H1 (cell line): Measurements from ENCODE around the gene DCDC2. TPM values are rescaled to one million over a fixed set of nuclear protein-coding genes. Genes with fewer than 3 reads are reported as not detected.

Source experiments
- CTCF ChIA-PET: fragments of 300-600 bp; sonication (Branson Sonifier 250); formaldehyde crosslinking; loops from one replicate; lab custom pipeline; 2021; ENCODE audit not compliant: partially characterized antibody; lab: Charles Lee
- POLR2A ChIA-PET: fragments of 300-600 bp; sonication (Branson Sonifier 250); formaldehyde crosslinking; loops from one replicate; lab custom pipeline; 2021; ENCODE audit warnings: inconsistent platforms; ENCODE audit not compliant: partially characterized antibody; lab: Charles Lee
- DNase-seq, 2 experiments: peaks; one replicate each; pipeline versions ENCODE4 v3.0.0 to v3.0.0-alpha.2; 2010 to 2022; ENCODE audit warnings: low spot score in 2 of 2, low read depth in 1 of 2, mixed read lengths in 1 of 2
- FAIRE-seq: peaks from 2 replicates; lab custom pipeline; 2011; peaks lifted over from hg19 to GRCh38; lab: Jason Lieb, UNC
- H2AFZ ChIP-seq: 2 replicates; pipeline ENCODE4 v1.8.1; 2012; ENCODE audit warnings: low read length, inconsistent platforms
- H2AK5ac ChIP-seq: 2 replicates; pipeline ENCODE4 v1.6.1; 2013; ENCODE audit warnings: low read depth, low read length
- H2BK120ac ChIP-seq: replicated peaks from 2 replicates; pipeline ENCODE3; 2013; ENCODE audit warnings: low read depth, low read length, inconsistent platforms
- H2BK12ac ChIP-seq: 2 replicates; pipeline ENCODE4 v1.6.1; 2013; ENCODE audit warnings: low read depth, low read length
- H2BK15ac ChIP-seq: 2 replicates; pipeline ENCODE4 v1.6.1; 2013; ENCODE audit warnings: low read length
- H2BK20ac ChIP-seq: 2 replicates; pipeline ENCODE4 v1.6.1; 2013; ENCODE audit warnings: low read length
- H2BK5ac ChIP-seq: 2 replicates; pipeline ENCODE4 v1.6.1; 2013; ENCODE audit warnings: low read depth, low read length
- H3K14ac ChIP-seq: 2 replicates; pipeline ENCODE4 v1.6.1; 2013; ENCODE audit warnings: inconsistent platforms; ENCODE audit not compliant: insufficient read length
- H3K18ac ChIP-seq: 2 replicates; pipeline ENCODE4 v1.6.1; 2013; ENCODE audit warnings: low read length; ENCODE audit errors: extremely low read depth
- H3K23ac ChIP-seq: 2 replicates; pipeline ENCODE4 v1.6.1; 2013; ENCODE audit warnings: inconsistent platforms; ENCODE audit not compliant: insufficient read length
- H3K23me2 ChIP-seq: 2 replicates; pipeline ENCODE4 v1.6.1; 2013; ENCODE audit warnings: low read depth, low read length
- H3K27ac ChIP-seq: 2 replicates; pipeline ENCODE4 v1.6.1; 2011; ENCODE audit warnings: low read depth, low read length, inconsistent platforms
- H3K27me3 ChIP-seq, 4 experiments: replicated peaks in 1 of 4; 1 replicate in 1 of 4; 2 replicates in 3 of 4; pipeline versions ENCODE4 v1.6.1 to v1.8.1; 2011 to 2013; ENCODE audit warnings: low read length in 3 of 4, mild to moderate bottlenecking in 3 of 4, inconsistent platforms in 2 of 4, mixed read lengths in 2 of 4, moderate library complexity in 1 of 4; ENCODE audit not compliant: control insufficient read depth in 3 of 4, insufficient read depth in 3 of 4; ENCODE audit errors: extremely low read depth in 1 of 4
- H3K36me3 ChIP-seq, 4 experiments: 2 replicates each; pipeline versions ENCODE4 v1.6.1 to v1.8.1; 2011 to 2013; ENCODE audit warnings: mild to moderate bottlenecking in 4 of 4, low read length in 3 of 4, moderate library complexity in 2 of 4, control low read depth in 1 of 4, inconsistent platforms in 1 of 4; ENCODE audit not compliant: insufficient read depth in 4 of 4, control insufficient read depth in 2 of 4
- H3K4ac ChIP-seq: replicated peaks from 2 replicates; pipeline ENCODE3; 2013; ENCODE audit warnings: low read length, low read depth, mixed read lengths, inconsistent platforms; ENCODE audit not compliant: insufficient read length
- H3K4me1 ChIP-seq, 4 experiments: replicated peaks in 1 of 4; 1 replicate in 1 of 4; 2 replicates in 3 of 4; pipeline versions ENCODE4 v1.6.1 to v1.8.1; 2011 to 2013; ENCODE audit warnings: low read length in 3 of 4, inconsistent platforms in 2 of 4, mixed read lengths in 1 of 4; ENCODE audit not compliant: insufficient read depth in 4 of 4, control insufficient read depth in 3 of 4
- H3K4me2 ChIP-seq, 2 experiments: 2 replicates each; pipeline versions ENCODE4 v1.6.1 to v1.8.1; 2011 to 2013; ENCODE audit warnings: low read depth in 2 of 2, low read length in 2 of 2, control low read depth in 1 of 2, inconsistent platforms in 1 of 2, mild to moderate bottlenecking in 1 of 2; ENCODE audit not compliant: insufficient read depth in 1 of 2
- H3K4me3 ChIP-seq, 4 experiments: fragments of 200-600, 300-600 bp in 1 of 4; sonication (generic), shearing (Covaris generic), sonication (Bioruptor Twin) in 1 of 4; 2 replicates each; pipeline versions ENCODE4 v1.5.1 to v1.8.1; 2011 to 2016; ENCODE audit warnings: low read length in 4 of 4, low read depth in 3 of 4, control low read depth in 2 of 4, inconsistent platforms in 2 of 4, mild to moderate bottlenecking in 2 of 4, mixed read lengths in 1 of 4, moderate library complexity in 1 of 4; ENCODE audit not compliant: insufficient read depth in 2 of 4; ENCODE audit errors: extremely low read depth in 1 of 4
- H3K56ac ChIP-seq: replicated peaks from 2 replicates; pipeline ENCODE3; 2013; ENCODE audit warnings: low read depth, mild to moderate bottlenecking, mixed read lengths, low read length, inconsistent platforms; ENCODE audit not compliant: insufficient read length
- H3K79me1 ChIP-seq: 2 replicates; pipeline ENCODE4 v1.6.1; 2013; ENCODE audit warnings: low read depth, low read length, control low read depth
- H3K79me2 ChIP-seq, 2 experiments: 2 replicates each; pipeline versions ENCODE4 v1.6.1 to v1.8.1; 2012 to 2013; ENCODE audit warnings: low read length in 2 of 2, mild to moderate bottlenecking in 2 of 2, inconsistent platforms in 1 of 2; ENCODE audit not compliant: insufficient read depth in 2 of 2, control insufficient read depth in 1 of 2
- H3K9ac ChIP-seq, 4 experiments: replicated peaks in 1 of 4; 1 replicate in 1 of 4; 2 replicates in 3 of 4; pipeline versions ENCODE4 v1.6.1 to v1.8.1; 2011 to 2013; ENCODE audit warnings: low read depth in 3 of 4, low read length in 3 of 4, control low read depth in 2 of 4, mild to moderate bottlenecking in 2 of 4, moderate library complexity in 2 of 4, inconsistent platforms in 1 of 4; ENCODE audit errors: extremely low read depth in 1 of 4
- H3K9me3 ChIP-seq, 2 experiments: 2 replicates each; pipeline versions ENCODE4 v1.6.1 to v1.8.1; 2012 to 2013; ENCODE audit warnings: mild to moderate bottlenecking in 2 of 2, moderate library complexity in 2 of 2, control low read depth in 1 of 2, inconsistent platforms in 1 of 2, low read depth in 1 of 2, low read length in 1 of 2, mixed read lengths in 1 of 2; ENCODE audit not compliant: insufficient read depth in 2 of 2
- H4K20me1 ChIP-seq, 2 experiments: replicated peaks in 1 of 2; 2 replicates each; pipeline versions ENCODE3 to v1.8.1; 2011 to 2013; ENCODE audit warnings: inconsistent platforms in 2 of 2, low read length in 2 of 2, mild to moderate bottlenecking in 1 of 2; ENCODE audit not compliant: insufficient read depth in 2 of 2, control insufficient read depth in 1 of 2
- H4K5ac ChIP-seq: 2 replicates; pipeline ENCODE4 v1.6.1; 2013; ENCODE audit warnings: low read length, low read depth, mixed read lengths, inconsistent platforms; ENCODE audit not compliant: insufficient read length
- H4K8ac ChIP-seq: 2 replicates; pipeline ENCODE4 v1.8.0; 2013; ENCODE audit warnings: mild to moderate bottlenecking, moderate library complexity, low read length, inconsistent platforms; ENCODE audit not compliant: insufficient read depth; ENCODE audit errors: extremely low read depth
- H4K91ac ChIP-seq: replicated peaks from 2 replicates; pipeline ENCODE3; 2013; ENCODE audit warnings: low read length, mixed read lengths, inconsistent platforms; ENCODE audit not compliant: insufficient read length
- ASH2L ChIP-seq: fragments of 200-600, 300-600 bp; sonication (generic); IDR thresholded peaks from one replicate; pipeline ENCODE4 v1.7.1; 2017; ENCODE audit warnings: low read length
- EZH2 ChIP-seq: fragments of 200-600 bp; sonication (generic); IDR thresholded peaks from 2 replicates; pipeline ENCODE4 v1.7.1; 2012; ENCODE audit warnings: low read depth, mild to moderate bottlenecking, moderate library complexity, low read length, inconsistent platforms; ENCODE audit not compliant: severe bottlenecking
- KDM4A ChIP-seq: IDR thresholded peaks from one replicate; pipeline ENCODE4 v1.7.1; 2012; ENCODE audit warnings: low read depth, mild to moderate bottlenecking, moderate library complexity, low read length, inconsistent platforms; ENCODE audit not compliant: severe bottlenecking
- RFX5 ChIP-seq: IDR thresholded peaks from 2 replicates; pipeline ENCODE4 v1.6.1; 2011; ENCODE audit warnings: low read depth, low read length, improper control_type of control experiment, borderline replicate concordance
- SAP30 ChIP-seq: fragments of 300-600 bp; sonication (generic); IDR thresholded peaks from 2 replicates; pipeline ENCODE4 v1.7.1; 2012; ENCODE audit warnings: low read length, moderate library complexity, mild to moderate bottlenecking, inconsistent platforms; ENCODE audit not compliant: insufficient read depth, insufficient replicate concordance
- SIRT6 ChIP-seq: IDR thresholded peaks from one replicate; pipeline ENCODE4 v1.7.1; 2012; ENCODE audit warnings: low read length, inconsistent platforms
- SP1 ChIP-seq: IDR thresholded peaks from 2 replicates; pipeline ENCODE4 v1.6.1; 2011; ENCODE audit warnings: low read depth, low read length
- TAF7 ChIP-seq: optimal IDR thresholded peaks from 2 replicates; pipeline ENCODE3; 2011; ENCODE audit warnings: low read depth, mild to moderate bottlenecking, inconsistent platforms, low read length, moderate library complexity, borderline replicate concordance
- TCF12 ChIP-seq: IDR thresholded peaks from 2 replicates; pipeline ENCODE4 v1.6.1; 2011; ENCODE audit warnings: low read depth, mild to moderate bottlenecking, low read length
- TEAD4 ChIP-seq: IDR thresholded peaks from 2 replicates; pipeline ENCODE4 v1.6.1; 2012; ENCODE audit warnings: low read depth, low read length, inconsistent platforms, mixed read lengths
- WGBS, 2 experiments: shearing (Covaris generic) in 1 of 2; methylation state at CpG; one replicate each; pipeline versions ENCODE4 v1.1.6 to v1.1.7; 2013 to 2015; ENCODE audit warnings: low lambda C conversion rate in 2 of 2, mixed read lengths in 2 of 2, inconsistent platforms in 1 of 2, low coverage in 1 of 2, missing lambda C conversion rate in 1 of 2; ENCODE audit not compliant: insufficient replicate concordance in 2 of 2, insufficient coverage in 1 of 2, insufficient read length in 1 of 2; ENCODE audit errors: extremely low coverage in 1 of 2, missing lambda C conversion rate in 1 of 2; 5-methylcytosine and 5-hydroxymethylcytosine counted together
- polyA plus RNA-seq, 7 experiments: library from polyadenylated mRNA; depleted of rRNA in 3 of 7; stranded (reverse) in 5 of 7; unstranded in 2 of 7; fragments of >200 nt in 5 of 7; fragments of 200-250 nt in 2 of 7; gene quantifications; 1 replicate in 5 of 7; 2 replicates in 1 of 7; 4 replicates in 1 of 7; pipeline versions ENCODE4 v1.2.1 to v1.2.3, GENCODE V29; 2011 to 2013; ENCODE audit warnings: missing spikeins in 2 of 7, mixed read lengths in 2 of 7
- total RNA-seq: library from RNA; stranded (reverse); fragmentation: NEBNext Ultra II Directional; extraction: Animal tissue kit (Norgen Biotek cat#: 25700); gene quantifications from 2 replicates; pipeline ENCODE4 v1.2.1, GENCODE V29; 2021
- TF ChIP-seq, protein P1 (sequence below): IDR thresholded peaks from 2 replicates; pipeline ENCODE4 v1.6.1; 2012; ENCODE audit warnings: low read length, inconsistent platforms

DCDC2 gene
- total and polyA plus RNA-seq, 2 of the 8 experiments (the other 6 are each of a cell fraction or from before 2014, with no cell fraction given) = 0.03 to 0.15 TPM

DNA sequence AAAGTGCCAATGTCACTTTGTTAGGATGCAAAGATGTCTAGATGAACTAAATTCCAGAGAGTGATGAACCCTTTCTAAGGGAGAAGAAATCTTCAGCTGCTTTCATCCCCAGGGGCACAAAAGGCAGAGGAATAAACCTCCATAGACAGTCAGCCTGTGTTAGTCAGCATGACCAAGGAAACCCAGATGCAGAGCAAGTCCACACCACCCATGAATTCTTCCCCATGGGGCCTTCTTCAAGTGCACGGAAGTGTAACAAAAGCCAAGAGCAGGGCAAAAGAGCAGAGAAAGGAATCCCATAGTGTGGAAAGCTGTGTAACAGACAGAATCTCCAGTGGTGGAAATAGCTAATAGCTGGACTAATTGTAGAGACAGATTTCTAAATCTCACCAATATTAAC is 50.0 kb downstream of the DCDC2 start:
- no peak overlapping the region for H4K5ac ChIP-seq
- no peak overlapping the region for H3K27ac ChIP-seq
- H4K91ac ChIP-seq = no peak overlapping the region
- H3K79me1 ChIP-seq = no peaks in the 10 kb centered on the region
- no peaks in the 10 kb centered on the region for H3K79me2 ChIP-seq
- no peak overlapping the region for H2BK5ac ChIP-seq
- FAIRE-seq (peak; percentile 48), DNase-seq (no peak)
- WGBS, 2 experiments = 42% methylated on average over 1 of the region's 1 CpG; no CpG with 5 or more reads in 1 of the 2 experiments
- peaks cover 0 to 2% (median 0%) of the 10 kb centered on the region in 4 experiments; a peak in 2 of 7 replicates for H3K4me1 ChIP-seq
- no peak overlapping the region for H4K8ac ChIP-seq
- POLR2A ChIA-PET = no interaction called here
- H2BK20ac ChIP-seq = no peak overlapping the region
- H4K20me1 ChIP-seq = no peaks in the 10 kb centered on the region
- H2BK120ac ChIP-seq = no peak overlapping the region
- H3K36me3 ChIP-seq = peaks cover 0 to 6% (median 0%) of the 10 kb centered on the region in 4 experiments; a peak in 3 of 8 replicates
- peaks cover 5 to 11% of the 10 kb centered on the region in 2 experiments for H3K9me3 ChIP-seq
- peak overlapping the region; percentile 9; the same call in 1 of the 2 replicates for H2AFZ ChIP-seq
- H3K9ac ChIP-seq = no peak overlapping the region
- H3K18ac ChIP-seq = 0 out of 2 replicates have a peak overlapping the region, but pooled peaks have one; percentile 4
- H3K4me3 ChIP-seq = no peak overlapping the region
- H3K14ac ChIP-seq = no peak overlapping the region
- H3K4me2 ChIP-seq = no peak overlapping the region
- H3K27me3 ChIP-seq = peaks cover 0 to 1% (median 0%) of the 10 kb centered on the region in 4 experiments; a peak in 2 of 7 replicates
- H2BK15ac ChIP-seq = no peak overlapping the region
- H3K4ac ChIP-seq = no peak overlapping the region
- no peak overlapping the region for H2BK12ac ChIP-seq
- no peak overlapping the region for H3K56ac ChIP-seq
- CTCF ChIA-PET = interaction anchor here (1.1 kb wide), 1 partner anchor 25 kb away, joined by 5 read pairs; no protein-coding TSS in a partner anchor
- no peaks in the 10 kb centered on the region; the same call in 1 of the 2 replicates for H3K23me2 ChIP-seq
- no peak overlapping the region for H3K23ac ChIP-seq
- H2AK5ac ChIP-seq = no peak overlapping the region
- TF ChIP-seq SAP30 (no peak), ASH2L (no peak), SP1 (no peak), TEAD4 (no peak), TAF7 (no peak), KDM4A (no peak), TCF12 (no peak), EZH2 (no peak), RFX5 (no peak), SIRT6 (no peak)
- TF ChIP-seq, protein P1, sequence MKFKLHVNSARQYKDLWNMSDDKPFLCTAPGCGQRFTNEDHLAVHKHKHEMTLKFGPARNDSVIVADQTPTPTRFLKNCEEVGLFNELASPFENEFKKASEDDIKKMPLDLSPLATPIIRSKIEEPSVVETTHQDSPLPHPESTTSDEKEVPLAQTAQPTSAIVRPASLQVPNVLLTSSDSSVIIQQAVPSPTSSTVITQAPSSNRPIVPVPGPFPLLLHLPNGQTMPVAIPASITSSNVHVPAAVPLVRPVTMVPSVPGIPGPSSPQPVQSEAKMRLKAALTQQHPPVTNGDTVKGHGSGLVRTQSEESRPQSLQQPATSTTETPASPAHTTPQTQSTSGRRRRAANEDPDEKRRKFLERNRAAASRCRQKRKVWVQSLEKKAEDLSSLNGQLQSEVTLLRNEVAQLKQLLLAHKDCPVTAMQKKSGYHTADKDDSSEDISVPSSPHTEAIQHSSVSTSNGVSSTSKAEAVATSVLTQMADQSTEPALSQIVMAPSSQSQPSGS = no peak
